Adrenal gland (tissue), 12 donors: ENCODE measurements around the gene PPP1R1C. TPM values are rescaled to one million over a fixed set of nuclear protein-coding genes. Genes with fewer than 3 reads are reported as not detected.

Experiments used
- DNase-seq, 7 donors: peaks; one replicate each; pipeline ENCODE4 v3.0.0-alpha.2; 2019 to 2020
- H3K27ac ChIP-seq, 5 donors: fragments of 200-600 bp; sonication (generic) in 4 of 5; 1 replicate in 3 of 5; 2 replicates in 2 of 5; pipeline versions ENCODE4 v1.5.1 to v1.8.0; 2016 to 2020; ENCODE audit warnings: mild to moderate bottlenecking in 1 of 5
- H3K27me3 ChIP-seq: fragments of 200-600 bp; 2 replicates; pipeline ENCODE4 v1.8.0; 2021
- H3K36me3 ChIP-seq, 2 donors: fragments of 200-600 bp; replicated peaks in 1 of 2; 1 replicate in 1 of 2; 2 replicates in 1 of 2; pipeline versions ENCODE4 v1.5.1 to v1.8.0; 2018 to 2022
- H3K4me1 ChIP-seq, 2 donors: fragments of 200-600 bp; replicated peaks in 1 of 2; 1 replicate in 1 of 2; 2 replicates in 1 of 2; pipeline versions ENCODE4 v1.5.1 to v1.8.0; 2018 to 2021
- H3K4me3 ChIP-seq, 4 donors: fragments of 200-600 bp; sonication (generic) in 3 of 4; one replicate each; pipeline ENCODE4 v1.5.1; 2016 to 2018
- H3K9me3 ChIP-seq, 3 donors: fragments of 200-600 bp; sonication (generic) in 1 of 3; replicated peaks in 1 of 3; 1 replicate in 2 of 3; 2 replicates in 1 of 3; pipeline versions ENCODE4 v1.5.1 to v1.8.0; 2016 to 2021
- POLR2A ChIP-seq, 2 donors: fragments of 450-650 bp; IDR thresholded peaks; one replicate each; pipeline ENCODE4 v1.6.1; 2017; ENCODE audit warnings: antibody characterized with exemption in 2 of 2, mild to moderate bottlenecking in 2 of 2, moderate library complexity in 1 of 2
- WGBS, 4 donors: extraction: QIAGEN DNeasy Blood & Tissue Kit in 2 of 4; methylation state at CpG; one replicate each; pipeline versions ENCODE4 v1.1.5 to v1.1.7; 2013 to 2017; 5-methylcytosine and 5-hydroxymethylcytosine counted together
- intact Hi-C, 2 donors: fragments of 100-400 bp; cut with DNase I; formaldehyde crosslinking; loops; one replicate each; pipeline versions ENCODE4 v1.14.1 to v1.15.0; 2022 to 2023
- polyA plus RNA-seq, 3 donors: library from polyadenylated mRNA; stranded (reverse); fragments of 200-250 nt in 2 of 3; fragments of 350-450 nt in 1 of 3; fragmentation: Illumina TruSeq in 1 of 3; extraction: RNeasy Lipid Tissue Mini Kit (QIAGEN cat#74804) in 1 of 3; gene quantifications; one replicate each; pipeline ENCODE4 v1.2.3, GENCODE V29; 2013 to 2014
- total RNA-seq, 9 donors: library from RNA; depleted of rRNA in 4 of 9; stranded (reverse); fragments of >200 nt in 4 of 9; fragments of 120-200 nt in 1 of 9; fragmentation: NEBNext Ultra II Directional in 1 of 9; extraction: Animal tissue kit (Norgen Biotek cat#: 25700) in 1 of 9; gene quantifications; one replicate each; pipeline versions ENCODE4 v1.1.0 to v1.2.4, GENCODE V29; 2013 to 2023
- TF ChIP-seq, protein P1 (sequence below), 6 experiments: fragments of 450-650 bp in 4 of 6; fragments of 200-600 bp in 2 of 6; sonication (generic) in 1 of 6; IDR thresholded peaks; 1 replicate in 5 of 6; 2 replicates in 1 of 6; pipeline versions ENCODE4 v1.5.1 to v1.8.0; 2016 to 2021; ENCODE audit warnings: antibody characterized with exemption in 6 of 6, mild to moderate bottlenecking in 2 of 6, moderate library complexity in 1 of 6
- donor health status: healthy with polysubstance abuse.
- donor health status: Bipolar disorder and iron deficiency.
- donor health status: DM: yes; HTN: yes; CAD: no.
- donor health status: DM: no; HTN: no; CAD: no.
- donor health status: DM: no; HTN: no; CAD: no.
- donor health status: DM: yes; HTN: yes; CAD: no.

The PPP1R1C gene
- total and polyA plus RNA-seq, 12 donors: 0.29 to 5.9 (median 1.4) TPM; not detected in 3

GRCh38 chr2:182014284-182014683 lies 28.6 kb downstream of the PPP1R1C start:
- TF ChIP-seq POLR2A (IDR thresholded peaks at IDR 0.05): no peak
- TF ChIP-seq, protein P1, sequence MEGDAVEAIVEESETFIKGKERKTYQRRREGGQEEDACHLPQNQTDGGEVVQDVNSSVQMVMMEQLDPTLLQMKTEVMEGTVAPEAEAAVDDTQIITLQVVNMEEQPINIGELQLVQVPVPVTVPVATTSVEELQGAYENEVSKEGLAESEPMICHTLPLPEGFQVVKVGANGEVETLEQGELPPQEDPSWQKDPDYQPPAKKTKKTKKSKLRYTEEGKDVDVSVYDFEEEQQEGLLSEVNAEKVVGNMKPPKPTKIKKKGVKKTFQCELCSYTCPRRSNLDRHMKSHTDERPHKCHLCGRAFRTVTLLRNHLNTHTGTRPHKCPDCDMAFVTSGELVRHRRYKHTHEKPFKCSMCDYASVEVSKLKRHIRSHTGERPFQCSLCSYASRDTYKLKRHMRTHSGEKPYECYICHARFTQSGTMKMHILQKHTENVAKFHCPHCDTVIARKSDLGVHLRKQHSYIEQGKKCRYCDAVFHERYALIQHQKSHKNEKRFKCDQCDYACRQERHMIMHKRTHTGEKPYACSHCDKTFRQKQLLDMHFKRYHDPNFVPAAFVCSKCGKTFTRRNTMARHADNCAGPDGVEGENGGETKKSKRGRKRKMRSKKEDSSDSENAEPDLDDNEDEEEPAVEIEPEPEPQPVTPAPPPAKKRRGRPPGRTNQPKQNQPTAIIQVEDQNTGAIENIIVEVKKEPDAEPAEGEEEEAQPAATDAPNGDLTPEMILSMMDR (IDR thresholded peaks at IDR 0.05): no peak
- intact Hi-C loops: no loop called here
- H3K27ac ChIP-seq: no peak overlapping the region

DNA sequence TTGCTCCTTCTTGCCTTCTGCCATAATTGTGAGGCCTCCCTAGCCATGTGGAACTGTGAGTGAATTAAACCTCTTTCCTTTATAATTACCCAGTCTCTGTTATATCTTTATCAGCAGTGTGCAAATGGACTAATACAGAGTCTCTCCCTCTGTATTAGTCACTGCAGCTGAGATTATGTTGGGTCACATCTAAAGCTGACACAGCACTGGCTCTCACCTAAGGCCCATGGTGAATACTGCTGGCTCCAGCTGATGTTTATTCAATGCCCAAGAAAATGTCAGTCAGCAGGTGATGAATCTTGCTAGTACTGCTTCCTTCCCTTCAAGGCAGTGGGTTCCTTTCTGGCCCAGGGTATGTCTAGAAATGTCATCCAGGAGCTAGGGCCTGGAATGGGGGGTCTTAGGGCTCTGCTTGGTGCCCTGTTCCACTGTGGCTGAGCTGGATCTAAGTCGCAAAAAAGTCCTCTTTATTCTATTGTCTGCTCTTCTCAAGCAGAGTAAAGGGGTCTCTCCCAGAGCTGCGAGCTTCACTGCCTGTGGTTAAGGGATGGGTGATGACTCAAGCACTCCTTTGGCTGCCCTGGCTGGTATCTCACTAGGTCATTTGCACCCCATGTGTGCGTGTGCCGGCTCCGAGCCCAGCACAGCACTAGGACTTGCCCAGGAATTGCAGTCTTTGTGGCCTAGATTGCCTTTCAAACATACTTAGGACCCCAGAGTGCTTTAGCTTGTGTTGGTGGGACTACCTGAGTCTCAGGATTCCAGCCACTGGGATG lies 29.9 kb downstream of the PPP1R1C start:
- no peaks in the 10 kb centered on the region for H3K4me1 ChIP-seq
- H3K36me3 ChIP-seq: no peaks in the 10 kb centered on the region
- H3K27ac ChIP-seq: no peak overlapping the region
- H3K9me3 ChIP-seq: no peaks in the 10 kb centered on the region
- H3K4me3 ChIP-seq: no peak overlapping the region
- intact Hi-C loops: no loop called here
- DNase-seq: no peak
- H3K27me3 ChIP-seq: no peaks in the 10 kb centered on the region
- 85 to 93% (median 91%) methylated on average over 2 to 5 of the region's 5 CpGs for WGBS, 4 donors
- TF ChIP-seq POLR2A (IDR thresholded peaks at IDR 0.05): no peak
- TF ChIP-seq, protein P1 (IDR thresholded peaks at IDR 0.05): no peak

More at GRCh38 chr2:182014284-182014683, 28.6 kb downstream of the PPP1R1C start:
- no peaks in the 10 kb centered on the region for H3K4me1 ChIP-seq
- no peaks in the 10 kb centered on the region for H3K27me3 ChIP-seq
- WGBS, 4 donors: 86 to 94% (median 92%) methylated on average over 5 of the region's 5 CpGs
- no peaks in the 10 kb centered on the region for H3K36me3 ChIP-seq
- H3K4me3 ChIP-seq: no peak overlapping the region
- no peak for DNase-seq
- H3K9me3 ChIP-seq: no peaks in the 10 kb centered on the region

DNA sequence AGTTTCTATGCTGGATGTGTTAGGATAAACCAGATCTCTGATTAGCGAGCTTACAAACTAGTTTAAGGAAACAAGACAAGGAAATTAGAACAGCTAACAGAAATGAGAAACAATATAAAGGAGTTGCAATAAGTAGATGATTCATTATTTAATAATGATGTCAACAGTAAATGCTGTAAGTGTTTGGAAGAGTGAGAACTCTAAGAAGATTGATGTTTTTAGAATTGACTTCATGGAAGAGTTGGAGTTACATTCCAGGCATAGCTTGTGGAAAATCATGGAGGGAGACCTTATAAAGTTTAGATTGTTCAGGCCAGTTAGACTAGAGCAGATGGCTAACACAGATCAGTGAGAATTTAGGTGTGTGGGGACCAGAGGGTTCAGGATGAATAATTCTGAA lies 32.6 kb downstream of the PPP1R1C start:
- TF ChIP-seq, protein P1 (IDR thresholded peaks at IDR 0.05): no peak
- TF ChIP-seq POLR2A (IDR thresholded peaks at IDR 0.05): no peak
- no peaks in the 10 kb centered on the region for H3K4me1 ChIP-seq
- peaks cover 0 to 4% (median 0%) of the 10 kb centered on the region in 3 donors for H3K9me3 ChIP-seq
- H3K4me3 ChIP-seq: no peak overlapping the region
- 84 to 90% (median 89%) methylated on average over 1 of the region's 1 CpG for WGBS, 4 donors
- no peaks in the 10 kb centered on the region for H3K27me3 ChIP-seq
- H3K36me3 ChIP-seq: no peaks in the 10 kb centered on the region
- intact Hi-C loops: no loop called here
- no peak overlapping the region for H3K27ac ChIP-seq
- no peak for DNase-seq

DNA sequence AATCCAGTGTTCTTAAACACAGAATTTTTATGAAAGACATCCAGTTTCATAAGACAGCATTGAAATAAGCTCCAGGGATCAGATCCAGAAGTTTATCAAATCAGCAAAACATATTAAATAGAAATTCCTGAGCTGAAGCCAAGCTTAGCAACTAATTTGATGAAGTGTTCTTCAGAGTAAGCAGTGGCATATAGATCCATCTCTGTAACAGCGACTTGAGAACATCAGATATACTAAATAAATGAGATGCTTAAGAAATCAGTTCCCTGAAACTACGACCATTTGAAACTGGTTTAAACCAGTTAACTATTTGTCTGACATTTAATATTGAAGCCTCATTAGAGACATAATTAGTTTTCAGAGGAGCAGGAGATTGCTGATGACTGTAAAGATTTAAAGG lies 34.1 kb downstream of the PPP1R1C start:
- no peak for TF ChIP-seq POLR2A (IDR thresholded peaks at IDR 0.05)
- TF ChIP-seq, protein P1 (IDR thresholded peaks at IDR 0.05): no peak
- peaks cover 0 to 4% (median 0%) of the 10 kb centered on the region in 3 donors for H3K9me3 ChIP-seq
- H3K27me3 ChIP-seq: no peaks in the 10 kb centered on the region
- H3K4me3 ChIP-seq: no peak overlapping the region
- intact Hi-C loops: no loop called here
- H3K27ac ChIP-seq: no peak overlapping the region
- no peaks in the 10 kb centered on the region for H3K36me3 ChIP-seq
- WGBS, 4 donors: 58 to 75% (median 67%) methylated on average over 2 of the region's 2 CpGs
- no peak for DNase-seq
- no peaks in the 10 kb centered on the region for H3K4me1 ChIP-seq
